ENCODE data around the gene MRPS21.
A peak's percentile ranks its signal among the peaks of the same experiment; 100 is the strongest.
"Not testable (repeated sequence)": the region's sequence is repeated elsewhere in the genome, so short reads cannot be mapped to it uniquely, and the experiment has no call there.

Gene MRPS21

DNA sequence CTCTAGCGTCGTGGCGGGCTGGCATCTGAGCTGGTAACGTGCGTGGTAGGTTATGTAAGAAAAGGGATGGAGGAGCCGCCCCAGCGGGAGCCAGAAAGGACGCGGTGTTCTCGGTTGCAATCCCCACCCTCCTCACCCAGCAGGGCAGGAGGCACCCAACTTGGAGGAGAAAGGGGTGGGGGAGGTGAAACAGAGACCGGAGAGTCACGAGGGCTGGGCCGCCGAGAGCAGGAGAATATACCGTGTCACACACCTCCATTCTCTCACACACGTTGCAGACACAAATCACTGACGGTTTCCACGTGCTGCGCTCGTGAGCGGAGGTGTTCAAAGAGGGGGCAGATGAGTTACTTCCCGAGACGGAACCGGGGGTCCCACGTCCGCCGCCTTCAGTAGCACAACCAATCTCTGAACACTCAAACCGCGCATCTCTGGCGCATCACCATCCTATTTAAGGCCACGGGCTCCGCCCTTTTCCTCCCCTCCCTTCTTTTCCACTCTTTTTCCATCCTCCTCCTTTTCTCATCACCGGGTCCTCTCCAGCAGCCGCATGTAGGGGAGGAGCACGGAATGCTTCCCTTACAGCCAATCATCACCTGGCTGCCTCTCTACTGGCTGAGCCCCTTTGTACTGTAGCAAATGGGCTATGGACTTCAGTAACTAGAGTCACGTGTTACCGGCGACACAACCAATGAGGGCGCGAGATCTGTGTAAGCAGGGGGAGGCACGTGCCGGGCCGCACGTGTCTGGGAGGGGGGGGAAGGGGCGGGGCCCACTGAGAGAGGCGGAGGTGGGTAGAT, 11.7 kb upstream of the MRPS21 start, which contains the start of gene CIART:
CIART (plus strand) TSS at position 797 of the 800 bp plus-strand sequence. CDS start 714 bp downstream, outside the sequence.
- peak; percentile 47 to 95 (median 71) for DNase-seq

DNA sequence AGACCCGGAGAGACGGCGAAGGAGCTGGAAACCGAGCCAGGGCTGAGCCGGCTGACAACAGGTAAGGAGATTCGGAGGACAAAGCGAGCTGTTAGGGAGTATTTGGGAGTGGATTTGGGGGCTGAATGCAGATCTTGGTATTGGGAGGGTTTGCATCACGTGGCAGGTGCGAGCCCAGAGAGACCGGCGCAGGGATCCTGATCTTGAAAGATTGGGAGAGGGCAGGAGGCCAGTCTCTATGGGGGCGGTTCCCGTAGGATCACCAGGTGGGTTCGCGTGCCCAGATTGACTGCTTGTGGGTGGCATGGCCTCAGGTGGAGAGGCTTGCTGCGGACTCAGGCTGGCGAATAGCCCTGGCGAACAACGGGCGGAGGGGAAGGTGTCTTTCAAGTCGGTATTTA, 11.1 kb upstream of the MRPS21 start:
- DNase-seq = no peak

DNA sequence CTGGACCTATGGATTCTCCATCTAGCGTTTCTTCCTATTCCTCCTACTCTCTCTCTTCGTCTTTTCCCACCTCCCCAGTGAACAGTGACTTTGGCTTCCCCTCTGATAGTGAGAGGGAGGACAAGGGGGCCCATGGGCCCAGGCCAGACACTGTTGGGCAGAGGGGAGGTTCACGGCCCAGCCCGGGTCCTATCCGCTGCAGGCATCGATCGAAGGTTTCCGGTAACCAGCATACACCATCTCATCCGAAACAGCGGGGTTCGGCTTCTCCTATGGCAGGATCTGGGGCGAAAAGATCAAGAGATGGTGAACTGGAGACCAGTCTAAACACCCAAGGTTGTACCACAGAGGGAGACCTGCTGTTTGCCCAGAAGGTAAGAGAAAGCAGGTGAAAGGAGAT, 10.4 kb upstream of the MRPS21 start:
- DNase-seq = no peak

DNA sequence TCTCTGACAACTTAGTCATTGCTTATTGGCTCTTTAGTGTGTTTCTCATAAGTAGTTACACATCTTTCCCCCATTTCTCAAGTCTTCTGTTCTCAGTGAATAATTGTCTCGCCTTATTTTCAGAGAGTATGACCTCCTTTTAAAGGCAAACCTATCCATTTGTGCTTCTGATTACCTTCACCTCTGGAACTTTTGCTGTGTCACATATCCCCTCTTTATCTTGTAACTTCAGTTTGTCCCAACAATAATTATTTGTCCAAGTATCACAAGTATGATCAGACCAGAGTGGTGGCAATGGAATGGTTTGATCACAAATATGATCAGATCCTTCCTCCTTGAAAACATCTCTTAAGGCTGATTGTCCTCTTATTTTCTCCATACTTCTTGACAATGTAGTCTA, 5.3 kb upstream of the MRPS21 start:
- no peak for DNase-seq

DNA sequence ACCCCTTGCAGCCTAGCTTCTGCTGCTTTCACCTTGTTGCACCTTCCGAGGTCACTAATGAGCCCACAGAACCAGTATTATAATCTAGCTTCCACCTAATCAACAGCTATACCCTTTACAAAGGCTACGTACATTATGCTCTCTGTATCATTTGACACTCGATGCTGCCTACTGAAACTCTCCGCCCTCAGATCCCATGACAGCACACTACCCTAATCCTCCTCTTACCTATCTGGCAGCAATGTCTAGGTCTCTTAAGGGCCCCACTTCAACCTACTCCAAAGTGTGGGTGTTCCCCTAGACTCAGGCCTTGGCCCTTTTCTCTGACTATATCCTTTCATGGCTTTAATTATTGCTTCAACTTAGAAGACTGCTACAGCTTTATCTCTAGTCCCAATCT, 4.8 kb upstream of the MRPS21 start:
- DNase-seq = no peak

DNA sequence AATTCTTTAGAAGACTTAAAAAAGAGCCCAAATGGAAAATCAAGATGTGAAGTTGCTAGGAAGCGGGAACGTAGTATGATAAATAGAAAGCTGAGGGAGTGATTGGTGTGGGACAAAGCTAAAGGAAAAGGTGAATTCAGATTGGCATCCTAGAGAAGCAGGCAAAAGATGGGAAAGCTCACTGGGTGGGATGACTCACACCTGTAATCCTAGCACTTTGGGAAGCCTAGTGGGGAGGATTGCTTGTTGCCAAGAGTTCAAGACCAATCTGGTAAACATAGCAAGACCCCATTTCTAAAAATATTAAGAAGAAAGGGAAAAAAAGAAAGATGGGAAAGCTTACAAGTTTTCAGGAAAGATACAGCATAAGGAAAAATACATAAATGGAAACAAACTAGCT, 1.8 kb downstream of the MRPS21 start:
- DNase-seq = no peak

DNA sequence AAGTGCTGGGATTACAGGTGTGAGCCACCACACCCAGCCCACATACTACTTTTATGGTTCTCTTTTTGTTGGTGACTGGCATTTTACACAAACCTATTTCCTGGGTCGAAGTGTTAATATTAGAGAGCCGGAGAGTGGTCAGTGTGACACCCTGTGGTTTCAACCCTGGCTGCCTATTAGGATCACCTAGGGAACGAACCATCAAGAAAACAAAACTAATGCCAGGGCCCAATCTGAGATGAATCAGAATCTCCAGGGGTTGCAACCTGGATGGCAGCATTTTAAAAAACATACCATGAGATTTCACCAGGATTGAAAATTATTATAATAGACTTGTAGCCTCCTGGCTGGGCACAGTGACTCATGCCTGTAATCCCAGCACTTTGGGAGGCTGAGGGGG, 6.1 kb downstream of the MRPS21 start:
- DNase-seq = no peak

DNA sequence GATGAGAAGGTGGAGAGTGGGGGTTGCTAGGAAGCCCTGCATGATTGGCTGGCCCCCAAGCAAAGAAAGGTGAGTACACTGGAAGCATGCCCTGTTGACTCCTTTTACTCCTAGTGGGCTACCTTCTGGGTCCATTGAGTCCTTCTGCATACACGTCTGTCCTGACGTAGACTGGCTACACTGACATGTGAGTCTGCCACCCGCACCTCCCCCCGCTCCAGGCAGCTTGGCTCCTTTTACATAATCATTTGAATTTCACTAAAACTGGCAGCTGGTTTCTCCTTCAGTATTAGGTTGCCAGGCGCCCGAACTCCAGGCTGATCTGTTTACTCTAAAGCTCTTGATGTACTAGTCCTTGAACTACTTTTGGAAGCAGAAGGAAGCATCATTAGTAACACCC, 8.7 kb downstream of the MRPS21 start:
- DNase-seq = no peak

DNA sequence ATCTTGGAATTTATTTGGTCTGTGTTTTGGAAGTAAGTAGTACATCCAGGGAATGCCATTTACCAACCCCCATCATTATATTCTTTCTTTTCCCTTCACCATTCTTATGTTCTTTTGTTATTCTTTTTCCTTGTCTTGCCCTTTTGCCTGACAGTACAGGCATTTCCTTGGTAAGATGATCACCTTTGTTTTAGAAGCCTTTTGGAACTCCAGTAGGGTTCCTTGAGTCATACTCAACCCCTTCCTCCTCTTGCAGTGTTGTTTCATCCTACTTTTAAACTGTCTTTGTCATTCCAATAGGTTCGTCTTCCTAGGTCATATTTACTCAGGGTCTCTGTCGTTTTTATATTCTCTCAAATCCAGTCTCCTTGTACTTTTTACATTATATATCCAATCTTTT, 9.2 kb downstream of the MRPS21 start:
- no peak for DNase-seq

DNA sequence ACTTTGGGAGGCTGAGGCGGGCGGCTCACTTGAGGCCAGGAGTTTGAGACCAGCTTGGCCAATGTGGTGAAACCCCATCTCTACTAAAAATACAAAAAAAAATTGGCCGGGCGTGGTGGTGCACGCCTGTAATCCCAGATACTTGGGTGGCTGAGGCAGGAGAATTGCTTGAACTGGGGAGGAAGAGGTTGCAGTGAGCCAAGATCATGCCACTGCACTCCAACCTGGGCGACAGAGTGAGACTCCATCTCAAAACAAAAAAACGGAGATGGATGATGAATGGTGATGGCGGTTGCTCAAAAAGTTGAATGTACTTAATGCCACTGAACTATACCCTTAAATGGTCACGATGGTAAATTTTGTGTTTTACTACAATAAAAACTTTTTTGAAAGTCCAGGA, 14.9 kb downstream of the MRPS21 start:
- DNase-seq = not testable (repeated sequence)

DNA sequence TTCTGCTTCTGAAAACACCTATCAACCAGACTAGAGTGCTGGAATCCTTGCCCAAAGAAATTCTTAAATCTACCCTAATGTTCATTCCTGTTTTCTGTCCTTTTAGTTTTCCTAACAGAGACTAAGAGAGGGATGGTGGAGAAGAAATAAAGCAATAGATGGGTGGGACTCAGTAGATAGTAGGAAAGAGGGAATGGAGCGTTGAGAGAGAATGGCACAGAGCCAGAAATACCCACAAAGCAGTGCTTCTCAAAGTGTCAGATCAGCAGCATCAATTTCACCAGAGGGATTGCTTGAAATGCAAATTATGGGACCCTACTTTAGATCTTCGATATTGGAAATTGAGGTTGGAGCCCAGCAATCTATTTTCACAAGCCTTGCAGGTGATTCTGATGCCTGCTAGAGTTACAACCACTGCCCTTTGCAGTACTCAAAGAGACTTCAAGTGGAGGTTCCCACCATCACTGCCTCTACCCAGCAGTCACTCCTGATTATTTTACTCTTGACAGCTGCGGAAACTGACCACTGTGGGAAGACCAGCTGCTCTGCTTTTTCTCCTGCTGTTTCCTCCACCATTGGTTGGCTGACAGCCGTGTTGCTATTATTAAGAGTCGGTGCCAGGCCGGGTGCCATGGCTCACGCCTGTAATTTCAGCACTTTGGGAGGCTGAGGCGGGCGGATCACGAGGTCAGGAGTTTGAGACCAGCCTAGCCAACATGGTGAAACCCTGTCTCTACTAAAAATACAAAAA, 16.3 kb downstream of the MRPS21 start:
- no peak for DNase-seq

DNA sequence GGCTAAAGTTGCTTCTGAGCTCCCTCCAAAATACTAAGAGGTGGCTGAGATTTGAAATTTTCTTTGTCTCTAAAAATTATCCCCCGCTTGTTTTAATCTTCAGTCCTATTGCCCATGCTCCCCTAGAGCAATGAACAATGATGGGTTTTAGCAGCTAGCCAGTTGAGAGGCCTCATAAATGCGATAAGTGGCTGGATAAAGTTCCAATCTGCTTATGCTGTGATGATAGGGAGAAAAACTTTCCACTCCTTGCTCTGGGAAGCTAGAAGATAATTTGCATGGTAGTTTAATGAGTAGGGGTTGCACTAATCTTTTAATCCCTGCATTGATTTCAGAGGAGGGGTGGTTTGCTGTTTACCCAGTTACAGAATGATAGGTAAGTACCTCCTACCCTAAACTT, 18.1 kb downstream of the MRPS21 start:
- no peak for DNase-seq

DNA sequence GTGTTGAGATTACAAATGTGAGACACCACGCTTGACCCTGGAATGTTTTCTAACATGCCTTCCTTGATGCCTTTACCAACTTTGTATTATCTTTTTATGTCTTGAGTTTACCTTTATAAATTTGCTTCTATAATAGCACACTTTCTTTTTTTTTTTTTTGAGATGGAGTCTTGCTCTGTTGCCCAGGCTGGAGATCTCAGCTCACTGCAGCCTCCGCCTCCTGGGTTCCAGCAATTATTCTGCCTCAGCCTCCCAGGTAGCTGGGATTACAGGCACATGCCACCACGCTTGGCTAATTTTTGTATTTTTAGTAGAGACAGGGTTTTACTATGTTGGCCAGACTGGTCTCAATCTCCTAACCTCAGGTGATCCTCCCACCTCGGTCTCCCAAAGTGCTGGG, 21.0 kb downstream of the MRPS21 start:
- not testable (repeated sequence) for DNase-seq

DNA sequence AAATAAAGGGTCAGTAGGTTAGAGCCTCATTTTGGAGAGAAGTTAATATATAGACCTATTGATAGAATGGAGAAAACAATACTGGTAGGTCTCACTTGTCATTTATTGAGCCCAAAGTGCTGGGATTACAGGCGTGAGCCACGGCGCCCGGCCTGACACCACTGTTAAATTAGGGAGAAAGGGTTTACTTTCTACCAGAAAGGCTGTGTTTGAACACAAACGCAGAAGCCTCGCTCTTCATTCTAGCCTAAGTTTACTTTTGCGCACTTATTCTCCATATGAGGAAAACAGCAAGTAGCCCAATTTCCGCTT, 27.0 kb downstream of the MRPS21 start:
- DNase-seq = no peak

DNA sequence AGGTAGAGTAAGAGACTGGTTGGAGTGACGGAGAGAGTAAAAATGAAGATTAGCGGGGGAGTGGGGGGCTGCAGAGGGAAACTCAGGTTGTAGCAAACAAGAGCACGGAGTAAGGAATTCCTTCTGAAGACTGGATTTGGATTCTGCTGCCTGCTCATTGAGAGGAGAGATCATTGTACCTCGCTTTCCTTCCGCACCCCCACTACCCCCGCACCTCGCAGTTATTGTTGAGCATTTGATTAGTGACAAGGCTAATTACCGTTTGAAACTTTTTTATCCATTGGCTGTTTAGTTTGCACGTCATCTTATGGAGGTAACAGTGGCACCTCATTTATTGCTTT, 28.1 kb downstream of the MRPS21 start:
- peak in 1 of 5 experiments; percentile 35 for DNase-seq

DNA sequence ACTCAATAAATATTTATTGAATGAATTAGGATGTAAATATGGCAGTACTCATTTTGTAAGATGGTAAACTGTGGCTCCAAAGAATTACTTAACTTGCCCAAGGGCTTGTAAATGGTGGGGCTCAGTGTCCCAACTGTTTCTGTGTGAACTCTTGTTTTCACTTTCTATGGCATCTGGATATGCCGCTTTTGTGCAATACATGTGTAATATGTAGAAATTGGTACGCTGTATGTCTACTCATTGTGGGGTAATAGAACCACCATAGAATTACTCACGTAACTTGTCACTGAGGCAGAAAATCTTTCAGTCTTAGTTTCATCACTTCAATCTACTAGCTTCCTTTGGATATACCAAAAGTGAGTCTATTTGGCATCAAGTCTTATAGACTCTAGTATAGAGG, 28.6 kb downstream of the MRPS21 start:
- DNase-seq = peak in 1 of 5 experiments; percentile 64

DNA sequence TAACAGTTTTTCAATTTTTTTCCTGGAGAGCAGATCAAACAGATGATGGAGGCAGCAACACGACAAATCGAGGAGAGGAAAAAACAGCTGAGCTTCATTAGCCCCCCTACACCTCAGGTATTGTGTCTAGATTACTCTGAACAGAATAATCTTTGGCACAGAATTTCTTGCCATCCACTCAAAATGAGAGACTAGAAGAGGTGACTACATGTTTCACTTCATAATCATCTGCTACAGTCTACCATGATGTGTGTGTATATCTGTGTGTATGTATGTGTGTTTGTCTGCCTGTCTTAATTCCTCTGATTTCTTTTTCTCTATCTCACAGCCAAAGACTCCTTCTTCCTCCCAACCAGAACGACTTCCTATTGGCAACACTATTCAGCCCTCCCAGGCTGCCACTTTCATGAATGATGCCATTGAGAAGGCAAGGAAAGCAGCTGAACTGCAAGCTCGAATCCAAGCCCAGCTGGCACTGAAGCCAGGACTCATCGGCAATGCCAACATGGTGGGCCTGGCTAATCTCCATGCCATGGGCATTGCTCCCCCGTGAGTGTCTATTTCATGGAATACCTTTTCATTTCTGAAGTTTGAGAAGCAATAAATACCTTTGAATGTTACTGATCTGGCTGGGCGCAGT, 39.1 kb downstream of the MRPS21 start:
- DNase-seq = no peak

DNA sequence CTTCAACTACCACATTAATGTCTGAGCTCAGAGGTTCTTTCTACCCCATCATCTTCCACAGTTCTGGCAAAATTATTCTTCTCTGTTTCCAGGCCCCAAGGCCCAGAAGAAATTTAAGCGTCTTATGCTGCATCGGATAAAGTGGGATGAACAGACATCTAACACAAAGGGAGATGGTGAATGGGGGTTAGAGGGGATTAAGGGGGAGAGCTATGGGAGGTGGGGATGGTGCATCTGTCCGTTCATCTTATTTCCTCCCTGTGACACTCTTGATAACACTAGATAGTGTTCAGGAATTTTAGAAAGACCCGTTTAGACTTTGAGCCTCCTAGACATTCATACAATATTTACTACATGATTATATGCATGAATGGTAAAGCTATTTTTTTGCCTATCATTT, 52.7 kb downstream of the MRPS21 start:
- DNase-seq = no peak

DNA sequence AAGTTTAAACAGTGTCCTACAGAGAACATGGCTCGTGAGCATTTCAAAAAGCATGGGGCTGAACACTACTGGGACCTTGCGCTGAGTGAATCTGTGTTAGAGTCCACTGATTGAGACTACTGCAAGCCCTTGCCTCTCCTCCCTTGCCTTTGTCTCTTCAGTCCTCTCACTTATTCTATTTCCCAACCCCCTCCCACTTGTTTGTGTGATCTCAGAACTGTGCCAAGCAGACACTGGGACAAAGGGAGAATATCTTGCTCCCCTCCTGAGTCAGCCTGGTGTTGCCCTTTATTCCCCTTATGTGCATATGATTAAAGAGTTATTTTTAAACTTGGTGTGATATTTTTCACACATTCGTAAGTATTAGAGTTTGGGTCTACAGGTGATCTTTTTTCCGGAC, 59.2 kb downstream of the MRPS21 start:
- no peak for DNase-seq
